SH-SY5Y (cell line): ENCODE measurements around the gene CCN2.

Experiments
- GATA2 ChIP-seq: IDR thresholded peaks from 2 replicates; pipeline ENCODE4 v1.6.1; 2011; ENCODE audit warnings: mild to moderate bottlenecking, low read depth, low read length
- GATA3 ChIP-seq: IDR thresholded peaks from 2 replicates; pipeline ENCODE4 v1.6.1; 2011; ENCODE audit warnings: low read depth, mild to moderate bottlenecking, low read length, moderate library complexity

Gene CCN2

GRCh38 chr6:131950767-131951575 lies at the start of gene CCN2:
Gene CCN2, minus strand, starts transcription at chr6:131951372. Its CDS starts 200 bp downstream, at chr6:131951172.
- TF ChIP-seq GATA3 = no peak
- TF ChIP-seq GATA2 = no peak

GRCh38 chr6:132000296-132000695 lies 49.1 kb upstream of the CCN2 start:
- no peak for TF ChIP-seq GATA3
- no peak for TF ChIP-seq GATA2

GRCh38 chr6:131999545-132000146 lies 48.5 kb upstream of the CCN2 start:
- TF ChIP-seq GATA2 (no peak), GATA3 (no peak)

GRCh38 chr6:131998255-131998982 lies 47.2 kb upstream of the CCN2 start:
- TF ChIP-seq GATA2 (no peak), GATA3 (no peak)

- TF ChIP-seq GATA2 (no peak), GATA3 (no peak)
Measured at GRCh38 chr6:131997429-131998153, 46.4 kb upstream of the CCN2 start.

GRCh38 chr6:131995917-131996316 lies 44.7 kb upstream of the CCN2 start:
- no peak for TF ChIP-seq GATA3
- TF ChIP-seq GATA2 = no peak

- TF ChIP-seq GATA2 (no peak), GATA3 (no peak)
Measured at GRCh38 chr6:131992557-131992956, 41.4 kb upstream of the CCN2 start.

- TF ChIP-seq GATA2 (no peak), GATA3 (no peak)
Measured at GRCh38 chr6:131989036-131989435, 37.9 kb upstream of the CCN2 start.

- no peak for TF ChIP-seq GATA3
- no peak for TF ChIP-seq GATA2
Measured at GRCh38 chr6:131982740-131983259, 31.6 kb upstream of the CCN2 start.

GRCh38 chr6:131981624-131981978 lies 30.4 kb upstream of the CCN2 start:
- TF ChIP-seq GATA2 (no peak), GATA3 (no peak)

- TF ChIP-seq GATA2 (no peak), GATA3 (no peak)
Measured at GRCh38 chr6:131980791-131981623, 29.8 kb upstream of the CCN2 start.

- TF ChIP-seq GATA3 = no peak
- no peak for TF ChIP-seq GATA2
Measured at GRCh38 chr6:131980338-131980790, 29.2 kb upstream of the CCN2 start.

GRCh38 chr6:131979515-131980337 lies 28.6 kb upstream of the CCN2 start:
- no peak for TF ChIP-seq GATA2
- TF ChIP-seq GATA3 = no peak

GRCh38 chr6:131978522-131978921 lies 27.4 kb upstream of the CCN2 start:
- TF ChIP-seq GATA2 = no peak
- TF ChIP-seq GATA3 = no peak
